Measurements from ENCODE around the gene ZYX. TPM values are rescaled to one million over a fixed set of nuclear protein-coding genes. Genes with fewer than 3 reads are reported as not detected.
A peak's percentile ranks its signal among the peaks of the same experiment; 100 is the strongest.

Gene ZYX
- total RNA-seq, 1 experiment from 2014 or later, result 179 TPM

DNA sequence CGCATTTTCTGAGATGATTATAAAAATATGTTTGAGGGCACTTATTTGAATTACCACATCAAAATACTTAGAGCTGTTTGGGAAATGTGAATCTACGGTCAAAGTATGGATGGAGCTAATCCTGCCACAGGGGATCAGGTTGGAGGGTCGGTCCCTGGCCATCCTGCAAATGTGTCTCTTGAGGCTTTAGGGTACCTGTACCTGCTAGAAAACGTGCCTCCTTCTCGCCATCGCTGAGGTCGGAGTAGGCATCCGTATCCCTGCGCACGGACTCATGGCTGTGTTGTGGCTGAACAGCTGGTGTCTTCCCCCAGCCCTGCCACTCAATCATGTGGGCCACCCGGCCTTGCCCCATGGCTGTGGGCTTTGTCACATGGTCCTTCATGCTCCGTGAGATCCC, 22.5 kb upstream of the ZYX start:
- CTCF ChIA-PET, result no interaction called here
- peaks cover 21% of the 10 kb centered on the region for H3K4me1 Mint-ChIP-seq
- peaks cover 14% of the 10 kb centered on the region for H3K27me3 Mint-ChIP-seq (ENCODE audit: low read depth)
- no peak for DNase-seq (ENCODE audit: low spot score)
- no peak overlapping the region for H3K4me3 Mint-ChIP-seq
- ATAC-seq, result no peak
- H3K36me3 Mint-ChIP-seq, result peaks cover 28% of the 10 kb centered on the region
- H3K9me3 Mint-ChIP-seq, result no peaks in the 10 kb centered on the region
- no peak overlapping the region for H3K27ac Mint-ChIP-seq
- TF ChIP-seq ZNF138 (CRISPR knock-in tag; conservative IDR thresholded peaks at IDR 0.05) (no peak), MXD4 (CRISPR knock-in tag; IDR thresholded peaks at IDR 0.05; ENCODE audit: borderline replicate concordance) (no peak), NFATC4 (CRISPR knock-in tag; IDR thresholded peaks at IDR 0.05) (no peak), NR1H2 (CRISPR knock-in tag; IDR thresholded peaks at IDR 0.05) (no peak)
- TF ChIP-seq, protein P1, sequence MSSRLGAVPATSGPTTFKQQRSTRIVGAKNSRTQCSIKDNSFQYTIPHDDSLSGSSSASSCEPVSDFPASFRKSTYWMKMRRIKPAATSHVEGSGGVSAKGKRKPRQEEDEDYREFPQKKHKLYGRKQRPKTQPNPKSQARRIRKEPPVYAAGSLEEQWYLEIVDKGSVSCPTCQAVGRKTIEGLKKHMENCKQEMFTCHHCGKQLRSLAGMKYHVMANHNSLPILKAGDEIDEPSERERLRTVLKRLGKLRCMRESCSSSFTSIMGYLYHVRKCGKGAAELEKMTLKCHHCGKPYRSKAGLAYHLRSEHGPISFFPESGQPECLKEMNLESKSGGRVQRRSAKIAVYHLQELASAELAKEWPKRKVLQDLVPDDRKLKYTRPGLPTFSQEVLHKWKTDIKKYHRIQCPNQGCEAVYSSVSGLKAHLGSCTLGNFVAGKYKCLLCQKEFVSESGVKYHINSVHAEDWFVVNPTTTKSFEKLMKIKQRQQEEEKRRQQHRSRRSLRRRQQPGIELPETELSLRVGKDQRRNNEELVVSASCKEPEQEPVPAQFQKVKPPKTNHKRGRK (CRISPR knock-in tag; IDR thresholded peaks at IDR 0.05; ENCODE audit: borderline replicate concordance), result no peak
- POLR2A ChIA-PET, result no interaction called here

DNA sequence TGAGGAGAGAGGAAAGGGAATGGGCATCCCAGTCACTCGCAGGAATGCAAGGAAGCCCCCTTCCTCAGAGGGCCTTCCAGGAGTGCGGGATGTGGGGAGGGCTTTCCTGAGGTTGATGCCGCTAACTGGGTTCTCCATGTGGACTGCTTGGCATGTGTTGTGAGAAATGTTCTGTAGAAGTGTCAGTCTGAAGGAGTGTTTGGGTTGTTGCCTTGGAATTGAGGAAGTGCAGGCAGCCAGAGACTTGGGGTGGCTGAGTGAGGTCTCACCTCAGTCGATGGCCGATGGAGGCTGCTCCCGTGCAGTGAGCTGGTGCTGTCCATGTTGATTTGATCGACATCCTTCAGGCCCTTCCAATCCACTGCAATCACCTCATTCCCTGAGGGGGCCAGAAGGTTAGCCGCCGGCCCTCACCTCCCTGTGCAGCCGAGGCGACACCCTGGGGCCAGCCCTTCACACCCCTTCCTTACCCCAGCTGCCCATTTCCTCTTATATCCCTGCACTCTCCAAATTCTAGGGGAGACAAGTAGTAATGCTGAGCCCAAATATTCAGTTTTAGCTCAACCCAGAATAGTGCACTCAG, 21.3 kb upstream of the ZYX start:
- H3K9me3 Mint-ChIP-seq, result no peaks in the 10 kb centered on the region
- no peak overlapping the region for H3K27ac Mint-ChIP-seq
- ChIA-PET POLR2A (no interaction called here), CTCF (interaction anchor here (1.1 to 2.1 kb wide), 4 partner anchors 13 to 24 kb away, joined by 3 to 16 read pairs (median 3); no protein-coding TSS in a partner anchor)
- H3K4me1 Mint-ChIP-seq, result peaks cover 22% of the 10 kb centered on the region
- peaks cover 26% of the 10 kb centered on the region for H3K36me3 Mint-ChIP-seq
- H3K4me3 Mint-ChIP-seq, result peak overlapping the region; percentile 75; the same call in 1 of the 2 replicates
- ATAC-seq, result no peak
- TF ChIP-seq, protein P2, sequence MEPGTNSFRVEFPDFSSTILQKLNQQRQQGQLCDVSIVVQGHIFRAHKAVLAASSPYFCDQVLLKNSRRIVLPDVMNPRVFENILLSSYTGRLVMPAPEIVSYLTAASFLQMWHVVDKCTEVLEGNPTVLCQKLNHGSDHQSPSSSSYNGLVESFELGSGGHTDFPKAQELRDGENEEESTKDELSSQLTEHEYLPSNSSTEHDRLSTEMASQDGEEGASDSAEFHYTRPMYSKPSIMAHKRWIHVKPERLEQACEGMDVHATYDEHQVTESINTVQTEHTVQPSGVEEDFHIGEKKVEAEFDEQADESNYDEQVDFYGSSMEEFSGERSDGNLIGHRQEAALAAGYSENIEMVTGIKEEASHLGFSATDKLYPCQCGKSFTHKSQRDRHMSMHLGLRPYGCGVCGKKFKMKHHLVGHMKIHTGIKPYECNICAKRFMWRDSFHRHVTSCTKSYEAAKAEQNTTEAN (CRISPR knock-in tag; IDR thresholded peaks at IDR 0.05), result no peak
- TF ChIP-seq CREB1 (CRISPR knock-in tag; IDR thresholded peaks at IDR 0.05), result no peak
- TF ChIP-seq FOXK1 (CRISPR knock-in tag; IDR thresholded peaks at IDR 0.05), result no peak
- TF ChIP-seq IRF2 (CRISPR knock-in tag; IDR thresholded peaks at IDR 0.05; ENCODE audit: borderline replicate concordance, low read depth), result no peak
- TF ChIP-seq MYBL2 (CRISPR knock-in tag; IDR thresholded peaks at IDR 0.05), result no peak
- no peak for TF ChIP-seq ETV6 (CRISPR knock-in tag; IDR thresholded peaks at IDR 0.05)
- TF ChIP-seq, protein P3, sequence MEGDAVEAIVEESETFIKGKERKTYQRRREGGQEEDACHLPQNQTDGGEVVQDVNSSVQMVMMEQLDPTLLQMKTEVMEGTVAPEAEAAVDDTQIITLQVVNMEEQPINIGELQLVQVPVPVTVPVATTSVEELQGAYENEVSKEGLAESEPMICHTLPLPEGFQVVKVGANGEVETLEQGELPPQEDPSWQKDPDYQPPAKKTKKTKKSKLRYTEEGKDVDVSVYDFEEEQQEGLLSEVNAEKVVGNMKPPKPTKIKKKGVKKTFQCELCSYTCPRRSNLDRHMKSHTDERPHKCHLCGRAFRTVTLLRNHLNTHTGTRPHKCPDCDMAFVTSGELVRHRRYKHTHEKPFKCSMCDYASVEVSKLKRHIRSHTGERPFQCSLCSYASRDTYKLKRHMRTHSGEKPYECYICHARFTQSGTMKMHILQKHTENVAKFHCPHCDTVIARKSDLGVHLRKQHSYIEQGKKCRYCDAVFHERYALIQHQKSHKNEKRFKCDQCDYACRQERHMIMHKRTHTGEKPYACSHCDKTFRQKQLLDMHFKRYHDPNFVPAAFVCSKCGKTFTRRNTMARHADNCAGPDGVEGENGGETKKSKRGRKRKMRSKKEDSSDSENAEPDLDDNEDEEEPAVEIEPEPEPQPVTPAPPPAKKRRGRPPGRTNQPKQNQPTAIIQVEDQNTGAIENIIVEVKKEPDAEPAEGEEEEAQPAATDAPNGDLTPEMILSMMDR (IDR thresholded peaks at IDR 0.05), result no peak
- TF ChIP-seq, protein P4, sequence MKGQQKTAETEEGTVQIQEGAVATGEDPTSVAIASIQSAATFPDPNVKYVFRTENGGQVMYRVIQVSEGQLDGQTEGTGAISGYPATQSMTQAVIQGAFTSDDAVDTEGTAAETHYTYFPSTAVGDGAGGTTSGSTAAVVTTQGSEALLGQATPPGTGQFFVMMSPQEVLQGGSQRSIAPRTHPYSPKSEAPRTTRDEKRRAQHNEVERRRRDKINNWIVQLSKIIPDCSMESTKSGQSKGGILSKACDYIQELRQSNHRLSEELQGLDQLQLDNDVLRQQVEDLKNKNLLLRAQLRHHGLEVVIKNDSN (CRISPR knock-in tag; IDR thresholded peaks at IDR 0.05), result no peak
- no peak for TF ChIP-seq ZNF423 (CRISPR knock-in tag; IDR thresholded peaks at IDR 0.05)
- TF ChIP-seq ESRRA (CRISPR knock-in tag; IDR thresholded peaks at IDR 0.05; ENCODE audit: borderline replicate concordance), result no peak
- TF ChIP-seq, protein P5, sequence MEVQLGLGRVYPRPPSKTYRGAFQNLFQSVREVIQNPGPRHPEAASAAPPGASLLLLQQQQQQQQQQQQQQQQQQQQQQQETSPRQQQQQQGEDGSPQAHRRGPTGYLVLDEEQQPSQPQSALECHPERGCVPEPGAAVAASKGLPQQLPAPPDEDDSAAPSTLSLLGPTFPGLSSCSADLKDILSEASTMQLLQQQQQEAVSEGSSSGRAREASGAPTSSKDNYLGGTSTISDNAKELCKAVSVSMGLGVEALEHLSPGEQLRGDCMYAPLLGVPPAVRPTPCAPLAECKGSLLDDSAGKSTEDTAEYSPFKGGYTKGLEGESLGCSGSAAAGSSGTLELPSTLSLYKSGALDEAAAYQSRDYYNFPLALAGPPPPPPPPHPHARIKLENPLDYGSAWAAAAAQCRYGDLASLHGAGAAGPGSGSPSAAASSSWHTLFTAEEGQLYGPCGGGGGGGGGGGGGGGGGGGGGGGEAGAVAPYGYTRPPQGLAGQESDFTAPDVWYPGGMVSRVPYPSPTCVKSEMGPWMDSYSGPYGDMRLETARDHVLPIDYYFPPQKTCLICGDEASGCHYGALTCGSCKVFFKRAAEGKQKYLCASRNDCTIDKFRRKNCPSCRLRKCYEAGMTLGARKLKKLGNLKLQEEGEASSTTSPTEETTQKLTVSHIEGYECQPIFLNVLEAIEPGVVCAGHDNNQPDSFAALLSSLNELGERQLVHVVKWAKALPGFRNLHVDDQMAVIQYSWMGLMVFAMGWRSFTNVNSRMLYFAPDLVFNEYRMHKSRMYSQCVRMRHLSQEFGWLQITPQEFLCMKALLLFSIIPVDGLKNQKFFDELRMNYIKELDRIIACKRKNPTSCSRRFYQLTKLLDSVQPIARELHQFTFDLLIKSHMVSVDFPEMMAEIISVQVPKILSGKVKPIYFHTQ (CRISPR knock-in tag; IDR thresholded peaks at IDR 0.05), result no peak
- TF ChIP-seq JAZF1 (CRISPR knock-in tag; IDR thresholded peaks at IDR 0.05), result no peak
- no peak for TF ChIP-seq NFYB (CRISPR knock-in tag; conservative IDR thresholded peaks at IDR 0.05; ENCODE audit: low read depth)
- TF ChIP-seq, protein P6, sequence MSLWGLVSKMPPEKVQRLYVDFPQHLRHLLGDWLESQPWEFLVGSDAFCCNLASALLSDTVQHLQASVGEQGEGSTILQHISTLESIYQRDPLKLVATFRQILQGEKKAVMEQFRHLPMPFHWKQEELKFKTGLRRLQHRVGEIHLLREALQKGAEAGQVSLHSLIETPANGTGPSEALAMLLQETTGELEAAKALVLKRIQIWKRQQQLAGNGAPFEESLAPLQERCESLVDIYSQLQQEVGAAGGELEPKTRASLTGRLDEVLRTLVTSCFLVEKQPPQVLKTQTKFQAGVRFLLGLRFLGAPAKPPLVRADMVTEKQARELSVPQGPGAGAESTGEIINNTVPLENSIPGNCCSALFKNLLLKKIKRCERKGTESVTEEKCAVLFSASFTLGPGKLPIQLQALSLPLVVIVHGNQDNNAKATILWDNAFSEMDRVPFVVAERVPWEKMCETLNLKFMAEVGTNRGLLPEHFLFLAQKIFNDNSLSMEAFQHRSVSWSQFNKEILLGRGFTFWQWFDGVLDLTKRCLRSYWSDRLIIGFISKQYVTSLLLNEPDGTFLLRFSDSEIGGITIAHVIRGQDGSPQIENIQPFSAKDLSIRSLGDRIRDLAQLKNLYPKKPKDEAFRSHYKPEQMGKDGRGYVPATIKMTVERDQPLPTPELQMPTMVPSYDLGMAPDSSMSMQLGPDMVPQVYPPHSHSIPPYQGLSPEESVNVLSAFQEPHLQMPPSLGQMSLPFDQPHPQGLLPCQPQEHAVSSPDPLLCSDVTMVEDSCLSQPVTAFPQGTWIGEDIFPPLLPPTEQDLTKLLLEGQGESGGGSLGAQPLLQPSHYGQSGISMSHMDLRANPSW (CRISPR knock-in tag; conservative IDR thresholded peaks at IDR 0.05; ENCODE audit: low read depth), result no peak
- no peak for TF ChIP-seq MXD4 (CRISPR knock-in tag; IDR thresholded peaks at IDR 0.05; ENCODE audit: borderline replicate concordance)
- no peak for TF ChIP-seq NR3C1 (CRISPR knock-in tag; conservative IDR thresholded peaks at IDR 0.05; ENCODE audit: low read depth)
- TF ChIP-seq RORB (CRISPR knock-in tag; IDR thresholded peaks at IDR 0.05), result no peak
- TF ChIP-seq, protein P7, sequence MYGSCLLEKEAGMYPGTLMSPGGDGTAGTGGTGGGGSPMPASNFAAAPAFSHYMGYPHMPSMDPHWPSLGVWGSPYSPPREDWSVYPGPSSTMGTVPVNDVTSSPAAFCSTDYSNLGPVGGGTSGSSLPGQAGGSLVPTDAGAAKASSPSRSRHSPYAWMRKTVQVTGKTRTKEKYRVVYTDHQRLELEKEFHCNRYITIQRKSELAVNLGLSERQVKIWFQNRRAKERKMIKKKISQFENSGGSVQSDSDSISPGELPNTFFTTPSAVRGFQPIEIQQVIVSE (CRISPR knock-in tag; IDR thresholded peaks at IDR 0.05; ENCODE audit: borderline replicate concordance), result no peak
- TF ChIP-seq NR2C2 (CRISPR knock-in tag; IDR thresholded peaks at IDR 0.05), result no peak
- TF ChIP-seq RELA (CRISPR knock-in tag; IDR thresholded peaks at IDR 0.05; ENCODE audit: borderline replicate concordance), result no peak
- H3K27me3 Mint-ChIP-seq (ENCODE audit: low read depth), result peaks cover 27% of the 10 kb centered on the region
- DNase-seq (ENCODE audit: low spot score), result no peak

Measured in WTC11 (cell line).